Ishikawa (cell line): Measurements from ENCODE around the gene LPP.

Experiments used
- CREB1 ChIP-seq: IDR thresholded peaks from 2 replicates; pipeline ENCODE4 v1.6.1; 2012; ENCODE audit warnings: low read depth
- TAF1 ChIP-seq: IDR thresholded peaks from 2 replicates; pipeline ENCODE4 v1.6.1; 2012; ENCODE audit warnings: low read depth, mild to moderate bottlenecking
- TEAD4 ChIP-seq: IDR thresholded peaks from 2 replicates; pipeline ENCODE4 v1.6.1; 2012
- YY1 ChIP-seq: IDR thresholded peaks from 2 replicates; pipeline ENCODE4 v1.6.1; 2012; ENCODE audit warnings: low read depth
- ZBTB7A ChIP-seq: IDR thresholded peaks from 2 replicates; pipeline ENCODE4 v1.6.1; 2012; ENCODE audit warnings: low read depth
- TF ChIP-seq, protein P1 (sequence below): IDR thresholded peaks from 2 replicates; pipeline ENCODE4 v1.6.1; 2012

DNA sequence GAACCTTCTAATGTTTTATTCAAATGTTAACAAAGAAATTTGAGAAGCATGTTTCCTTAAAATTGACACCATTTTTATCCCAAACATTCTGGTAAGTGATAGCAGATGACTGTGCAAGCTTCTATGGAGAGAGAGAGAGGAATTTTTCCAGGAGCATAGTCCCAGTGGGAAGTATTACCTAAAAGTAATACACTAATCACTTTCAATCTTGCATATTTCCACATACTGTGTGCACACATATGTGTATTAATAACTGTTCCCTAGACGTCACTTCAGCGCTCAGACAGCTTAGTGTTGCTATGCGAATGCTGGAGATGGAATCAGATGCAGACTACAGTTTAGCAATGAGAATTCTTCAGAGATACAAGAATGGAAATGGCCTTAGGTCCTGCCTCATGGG lies 593.5 kb downstream of the LPP start:
- TF ChIP-seq YY1 (no peak), TEAD4 (no peak), CREB1 (no peak), TAF1 (no peak), ZBTB7A (no peak)
- TF ChIP-seq, protein P1, sequence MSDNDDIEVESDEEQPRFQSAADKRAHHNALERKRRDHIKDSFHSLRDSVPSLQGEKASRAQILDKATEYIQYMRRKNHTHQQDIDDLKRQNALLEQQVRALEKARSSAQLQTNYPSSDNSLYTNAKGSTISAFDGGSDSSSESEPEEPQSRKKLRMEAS: no peak
